HepG2 (cell line): ENCODE data around the gene CCDC126. TPM values are rescaled to one million over a fixed set of nuclear protein-coding genes. Genes with fewer than 3 reads are reported as not detected.
"Not testable (repeated sequence)": the region's sequence is repeated elsewhere in the genome, so short reads cannot be mapped to it uniquely, and the experiment has no call there.

Experiments
- ATAC-seq: fragments of 200-7000 bp; cut with Tn5 transposase; 3 replicates; pipeline ENCODE4 v1.9.1; 2020; ENCODE audit warnings: mild to moderate bottlenecking, moderate library complexity
- BruUV-seq: library from RNA; stranded (reverse); fragments of 400-500 nt; replicated peaks from 2 replicates; lab custom pipeline; 2021; lab: Mats Ljungman, UMichigan
- CTCF ChIA-PET: fragments of 300-600 bp; formaldehyde crosslinking; extraction: SDS; loops from one replicate; lab custom pipeline; 2021; ENCODE audit warnings: low total read pairs, inconsistent platforms, low intra/inter-chr PET ratio; lab: Yijun Ruan, JAX
- POLR2A ChIA-PET: fragments of 350-600 bp; sonication (Branson Sonifier 250); formaldehyde crosslinking; loops from one replicate; lab custom pipeline; 2020; ENCODE audit warnings: antibody characterized with exemption, inconsistent platforms; lab: Yijun Ruan, JAX
- DNase-seq: peaks from one replicate; pipeline ENCODE4 v3.0.0-alpha.2; 2015; ENCODE audit warnings: low spot score
- FAIRE-seq: peaks from 3 replicates; lab custom pipeline; 2011; peaks lifted over from hg19 to GRCh38; lab: Jason Lieb, UNC
- H2AFZ ChIP-seq: one replicate; pipeline ENCODE4 v1.6.1; 2011; ENCODE audit warnings: low read length, inconsistent platforms
- H3K27ac ChIP-seq: fragments of 300-600 bp; 3 replicates; pipeline ENCODE4 v1.8.0; 2011; ENCODE audit warnings: mixed run types, mild to moderate bottlenecking, mixed read lengths, low read length, inconsistent platforms; ENCODE audit not compliant: insufficient read depth; ENCODE audit errors: extremely low read length
- H3K27me3 ChIP-seq, 2 experiments: fragments of 200-600 bp in 1 of 2; 2 replicates in 1 of 2; 3 replicates in 1 of 2; pipeline versions ENCODE4 v1.6.0 to v1.8.0; 2011; ENCODE audit warnings: low read length in 2 of 2, mild to moderate bottlenecking in 2 of 2, moderate library complexity in 2 of 2, inconsistent platforms in 1 of 2; ENCODE audit not compliant: insufficient read depth in 2 of 2, control insufficient read depth in 1 of 2
- H3K36me3 ChIP-seq, 2 experiments: fragments of 200-600 bp in 1 of 2; replicated peaks in 1 of 2; 2 replicates in 1 of 2; 3 replicates in 1 of 2; pipeline versions ENCODE4 v1.5.1 to v1.8.0; 2011; ENCODE audit warnings: low read length in 2 of 2, inconsistent platforms in 1 of 2; ENCODE audit not compliant: insufficient read depth in 2 of 2, control insufficient read depth in 1 of 2
- H3K4me1 ChIP-seq: 2 replicates; pipeline ENCODE4 v1.5.1; 2012; ENCODE audit warnings: low read length, inconsistent platforms; ENCODE audit not compliant: insufficient read depth
- H3K4me2 ChIP-seq: 2 replicates; pipeline ENCODE4 v1.6.0; 2011; ENCODE audit warnings: low read depth, low read length, inconsistent platforms
- H3K4me3 ChIP-seq, 3 experiments: fragments of 200-600 bp in 1 of 3; sonication (generic), shearing (Covaris generic) in 1 of 3; replicated peaks in 1 of 3; 2 replicates each; pipeline ENCODE4 v1.5.1; 2011 to 2016; ENCODE audit warnings: low read length in 3 of 3, inconsistent platforms in 2 of 3, low read depth in 2 of 3, mild to moderate bottlenecking in 2 of 3, control low read depth in 1 of 3, mixed read lengths in 1 of 3; ENCODE audit not compliant: insufficient read depth in 1 of 3
- H3K79me2 ChIP-seq: one replicate; pipeline ENCODE4 v1.6.1; 2011; ENCODE audit warnings: low read length, inconsistent platforms; ENCODE audit not compliant: insufficient read depth
- H3K9ac ChIP-seq: 2 replicates; pipeline ENCODE4 v1.6.0; 2011; ENCODE audit warnings: mild to moderate bottlenecking, low read depth, low read length, inconsistent platforms; ENCODE audit not compliant: insufficient read depth
- H3K9me3 ChIP-seq: 2 replicates; pipeline ENCODE4 v1.5.1; 2012; ENCODE audit warnings: mild to moderate bottlenecking, low read length
- H4K20me1 ChIP-seq: 2 replicates; pipeline ENCODE4 v1.6.0; 2011; ENCODE audit warnings: inconsistent platforms, mild to moderate bottlenecking, low read length, moderate library complexity; ENCODE audit not compliant: insufficient read depth
- HHEX ChIP-seq: IDR thresholded peaks from 2 replicates; pipeline ENCODE4 v1.6.1; 2016; ENCODE audit warnings: control low read depth
- MTA1 ChIP-seq: sonication (generic); formaldehyde crosslinking; IDR thresholded peaks from 2 replicates; pipeline ENCODE4 v1.4.0; 2020; ENCODE audit warnings: missing genetic modification reagents, mild to moderate bottlenecking, borderline replicate concordance
- NR2F6 ChIP-seq, 2 experiments: IDR thresholded peaks; 2 replicates each; pipeline ENCODE4 v1.6.1; 2016; ENCODE audit warnings: antibody characterized with exemption in 1 of 2, mild to moderate bottlenecking in 1 of 2
- RAD21 ChIP-seq: fragments of 450-650 bp; formaldehyde crosslinking; IDR thresholded peaks from 2 replicates; pipeline ENCODE4 v1.5.0; 2020; ENCODE audit warnings: mild to moderate bottlenecking
- SP140L ChIP-seq: sonication (generic); formaldehyde crosslinking; IDR thresholded peaks from 2 replicates; pipeline ENCODE4 v1.4.0; 2020; ENCODE audit warnings: missing genetic modification reagents, borderline replicate concordance
- SP5 ChIP-seq: IDR thresholded peaks from 2 replicates; pipeline ENCODE4 v1.6.1; 2016; ENCODE audit warnings: low read depth, borderline replicate concordance
- TEAD2 ChIP-seq: sonication (generic); formaldehyde crosslinking; IDR thresholded peaks from 2 replicates; pipeline ENCODE4 v1.9.0; 2021; ENCODE audit warnings: missing genetic modification reagents
- ZNF274 ChIP-seq: sonication (generic); formaldehyde crosslinking; IDR thresholded peaks from 2 replicates; pipeline ENCODE4 v1.5.1; 2020; ENCODE audit warnings: mild to moderate bottlenecking, missing genetic modification reagents
- ZNF446 ChIP-seq: sonication (generic); formaldehyde crosslinking; IDR thresholded peaks from 2 replicates; pipeline ENCODE4 v1.5.0; 2020; ENCODE audit warnings: mild to moderate bottlenecking, missing genetic modification reagents
- ZNF543 ChIP-seq: sonication (generic); formaldehyde crosslinking; IDR thresholded peaks from 2 replicates; pipeline ENCODE4 v1.4.0; 2020; ENCODE audit warnings: mild to moderate bottlenecking, missing genetic modification reagents
- ZNF558 ChIP-seq: sonication (generic); formaldehyde crosslinking; IDR thresholded peaks from 2 replicates; pipeline ENCODE4 v1.9.0; 2022; ENCODE audit warnings: mild to moderate bottlenecking, missing genetic modification reagents, borderline replicate concordance
- WGBS: methylation state at CpG from one replicate; pipeline ENCODE4 v1.1.6; 2017; ENCODE audit warnings: low lambda C conversion rate; 5-methylcytosine and 5-hydroxymethylcytosine counted together
- in situ Hi-C: cut with HindIII; loops from 2 replicates; pipeline ENCODE4 v1.10.0; 2017; ENCODE audit warnings: low pct_unique_long_range_greater_than_20kb; ENCODE audit not compliant: extremely low pct_ligation_motif_present
- intact Hi-C: fragments of 100-400 bp; cut with micrococcal nuclease; formaldehyde crosslinking; loops from one replicate; pipeline ENCODE4 v1.10.0; 2022; ENCODE audit not compliant: unreplicated experiment
- polyA plus RNA-seq, 8 experiments: library from polyadenylated mRNA; depleted of rRNA in 3 of 8; stranded (reverse) in 7 of 8; unstranded in 1 of 8; fragments of >200 nt; fragmentation: Illumina TruSeq in 4 of 8; extraction: Trizol in 4 of 8; gene quantifications; 2 replicates each; pipeline versions ENCODE4 v1.2.1 to v1.2.3, GENCODE V29; 2011 to 2016; ENCODE audit warnings: low read depth in 4 of 8, missing spikeins in 1 of 8, mixed read lengths in 1 of 8; ENCODE audit not compliant: insufficient read depth in 1 of 8
- total RNA-seq, 5 experiments: library from RNA; depleted of rRNA; stranded (reverse); fragments of >200 nt; fragmentation: Illumina TruSeq; extraction: Trizol; gene quantifications; 2 replicates each; pipeline ENCODE4 v1.2.3, GENCODE V29; 2016; ENCODE audit warnings: low read depth in 1 of 5
- TF ChIP-seq, protein P1 (sequence below): sonication (generic); formaldehyde crosslinking; IDR thresholded peaks from 2 replicates; pipeline ENCODE4 v1.8.0; 2022; ENCODE audit warnings: mild to moderate bottlenecking, missing genetic modification reagents, moderate library complexity

The CCDC126 gene
- total and polyA plus RNA-seq, 2 of the 13 experiments (the other 11 are each of a cell fraction or from before 2014, with no cell fraction given) = 3.5 to 9.3 TPM

DNA sequence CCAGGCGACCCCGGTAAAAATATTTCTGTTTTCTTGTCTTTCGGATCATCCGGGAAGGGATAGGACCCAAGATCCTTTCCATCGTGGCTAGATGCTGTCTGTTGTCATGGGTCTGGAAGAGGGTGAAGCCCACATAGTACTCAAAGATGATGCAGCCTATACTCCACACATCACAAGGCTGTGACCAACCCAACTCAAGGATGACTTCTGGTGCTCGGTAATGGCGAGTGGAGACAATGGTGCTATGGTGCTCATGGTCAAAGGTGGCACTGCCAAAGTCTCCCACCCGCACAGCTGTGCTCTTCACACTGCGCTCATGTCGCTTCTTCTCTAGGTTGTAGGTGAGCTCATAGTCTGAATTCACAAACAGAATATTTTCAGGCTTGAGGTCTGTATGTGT, 11.9 kb upstream of the CCDC126 start:
- POLR2A ChIA-PET, H2AFZ ChIP-seq, H3K4me3 ChIP-seq, H3K79me2 ChIP-seq, H4K20me1 ChIP-seq, H3K4me2 ChIP-seq, H3K9ac ChIP-seq, in situ Hi-C loops, H3K27ac ChIP-seq, H3K9me3 ChIP-seq, intact Hi-C loops, H3K4me1 ChIP-seq, H3K27me3 ChIP-seq, FAIRE-seq, H3K36me3 ChIP-seq, BruUV-seq, CTCF ChIA-PET, DNase-seq, ATAC-seq: not testable (repeated sequence)
- 81% methylated on average over 9 of the region's 10 CpGs for WGBS

DNA sequence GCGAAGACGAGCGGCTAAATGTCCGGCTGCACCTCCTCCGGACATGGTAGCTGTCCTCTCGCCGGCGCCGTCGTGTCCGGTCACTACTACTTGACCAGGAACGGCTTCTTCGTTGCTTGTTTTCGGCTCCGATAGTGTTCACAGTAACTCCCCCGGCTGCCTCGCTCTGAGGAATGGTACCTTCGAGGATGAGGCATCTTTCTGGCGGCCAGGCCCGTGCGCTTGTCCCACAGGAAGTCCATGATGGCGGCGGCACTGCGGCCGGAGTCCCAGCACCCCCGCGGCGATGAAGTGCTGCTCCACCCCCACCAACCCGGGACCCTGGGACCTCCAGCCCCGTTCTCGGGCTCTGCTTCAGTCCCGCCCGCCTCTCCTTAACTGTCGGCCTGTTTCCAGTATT, 11.0 kb upstream of the CCDC126 start:
- Histone ChIP-seq H4K20me1 (no peaks in the 10 kb centered on the region), H3K36me3 (no peaks in the 10 kb centered on the region), H3K79me2 (no peaks in the 10 kb centered on the region), H3K4me1 (no peaks in the 10 kb centered on the region), H3K9ac (no peak overlapping the region), H3K4me3 (no peak overlapping the region), H2AFZ (no peak overlapping the region), H3K27ac (no peak overlapping the region), H3K4me2 (no peak overlapping the region), H3K9me3 (no peaks in the 10 kb centered on the region), H3K27me3 (no peaks in the 10 kb centered on the region)
- DNase-seq (no peak), FAIRE-seq (no peak), ATAC-seq (no peak)
- ChIA-PET CTCF (no interaction called here), POLR2A (no interaction called here)
- no peak for TF ChIP-seq TEAD2 (CRISPR knock-in tag)
- TF ChIP-seq ZNF274 = no peak
- TF ChIP-seq ZNF543 (CRISPR knock-in tag) = no peak
- TF ChIP-seq NR2F6 (IDR thresholded peaks at IDR 0.05) = no peak
- no peak for TF ChIP-seq NR2F6 (CRISPR knock-in tag; IDR thresholded peaks at IDR 0.05)
- TF ChIP-seq RAD21 = no peak
- no peak for TF ChIP-seq HHEX (CRISPR knock-in tag)
- no peak for TF ChIP-seq ZNF446
- TF ChIP-seq, protein P1, sequence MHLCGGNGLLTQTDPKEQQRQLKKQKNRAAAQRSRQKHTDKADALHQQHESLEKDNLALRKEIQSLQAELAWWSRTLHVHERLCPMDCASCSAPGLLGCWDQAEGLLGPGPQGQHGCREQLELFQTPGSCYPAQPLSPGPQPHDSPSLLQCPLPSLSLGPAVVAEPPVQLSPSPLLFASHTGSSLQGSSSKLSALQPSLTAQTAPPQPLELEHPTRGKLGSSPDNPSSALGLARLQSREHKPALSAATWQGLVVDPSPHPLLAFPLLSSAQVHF = no peak
- no peak for TF ChIP-seq SP5 (CRISPR knock-in tag)
- no peak for TF ChIP-seq ZNF558 (CRISPR knock-in tag)
- TF ChIP-seq SP140L (CRISPR knock-in tag) = no peak
- no peak for TF ChIP-seq MTA1
- intact Hi-C loops = no loop called here
- BruUV-seq = no TSS peak
- in situ Hi-C loops = no loop called here
- 75% methylated on average over 24 of the region's 34 CpGs for WGBS
